Measurements from ENCODE around the gene COL27A1. TPM values are rescaled to one million over a fixed set of nuclear protein-coding genes. Genes with fewer than 3 reads are reported as not detected.

Gene COL27A1
- total RNA-seq, 3 donors from 2014 or later: 3.5 to 22.0 (median 6.7) TPM

DNA sequence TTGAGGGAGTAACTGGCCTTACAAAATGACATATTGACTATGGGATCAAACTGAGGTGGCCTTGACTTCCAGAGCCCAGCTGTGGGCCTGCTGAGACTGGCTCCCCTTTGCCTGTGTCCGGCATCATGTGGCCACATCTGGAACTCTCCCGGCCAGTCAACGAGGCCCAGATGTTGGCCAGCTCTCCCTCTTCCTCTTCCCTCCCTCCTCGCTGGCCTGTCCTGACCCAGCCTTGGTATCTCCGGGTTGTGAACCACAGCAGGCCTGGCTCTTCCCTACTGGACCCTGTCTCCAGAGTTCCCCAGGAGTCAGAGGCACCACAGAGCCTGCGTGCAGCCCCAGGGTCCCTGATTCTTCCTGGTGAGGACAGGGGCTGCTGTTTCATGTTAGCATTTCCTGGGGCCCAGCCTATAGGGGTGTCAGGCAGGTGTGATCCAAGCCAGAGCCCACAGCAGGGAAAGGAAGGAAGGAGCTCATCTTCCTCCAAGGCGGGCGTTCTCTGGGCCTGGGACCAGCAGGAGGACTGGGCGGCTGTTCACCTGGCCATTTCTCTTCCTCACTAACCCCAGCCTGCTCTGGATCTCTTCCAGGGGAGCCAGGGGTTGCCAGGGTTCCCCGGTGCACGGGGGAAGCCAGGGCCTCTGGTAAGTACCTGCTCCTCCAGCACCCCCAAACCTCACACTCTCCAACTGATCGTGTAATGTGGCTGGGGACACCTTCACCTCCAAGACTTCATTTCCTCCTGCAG is 81.2 kb downstream of the COL27A1 start:
- no peaks in the 10 kb centered on the region for H3K9me3 ChIP-seq
- no peaks in the 10 kb centered on the region for H3K36me3 ChIP-seq
- H3K4me1 ChIP-seq: no peaks in the 10 kb centered on the region
- no peak overlapping the region for H3K4me3 ChIP-seq
- H3K27me3 ChIP-seq: no peaks in the 10 kb centered on the region
- no peak overlapping the region for H3K27ac ChIP-seq
- intact Hi-C loops (cut with DNase I; ENCODE audit: low total_unique reads): no loop called here
- DNase-seq (ENCODE audit: low spot score in 2 of 2): no peak
- TF ChIP-seq, protein P1, sequence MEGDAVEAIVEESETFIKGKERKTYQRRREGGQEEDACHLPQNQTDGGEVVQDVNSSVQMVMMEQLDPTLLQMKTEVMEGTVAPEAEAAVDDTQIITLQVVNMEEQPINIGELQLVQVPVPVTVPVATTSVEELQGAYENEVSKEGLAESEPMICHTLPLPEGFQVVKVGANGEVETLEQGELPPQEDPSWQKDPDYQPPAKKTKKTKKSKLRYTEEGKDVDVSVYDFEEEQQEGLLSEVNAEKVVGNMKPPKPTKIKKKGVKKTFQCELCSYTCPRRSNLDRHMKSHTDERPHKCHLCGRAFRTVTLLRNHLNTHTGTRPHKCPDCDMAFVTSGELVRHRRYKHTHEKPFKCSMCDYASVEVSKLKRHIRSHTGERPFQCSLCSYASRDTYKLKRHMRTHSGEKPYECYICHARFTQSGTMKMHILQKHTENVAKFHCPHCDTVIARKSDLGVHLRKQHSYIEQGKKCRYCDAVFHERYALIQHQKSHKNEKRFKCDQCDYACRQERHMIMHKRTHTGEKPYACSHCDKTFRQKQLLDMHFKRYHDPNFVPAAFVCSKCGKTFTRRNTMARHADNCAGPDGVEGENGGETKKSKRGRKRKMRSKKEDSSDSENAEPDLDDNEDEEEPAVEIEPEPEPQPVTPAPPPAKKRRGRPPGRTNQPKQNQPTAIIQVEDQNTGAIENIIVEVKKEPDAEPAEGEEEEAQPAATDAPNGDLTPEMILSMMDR (IDR thresholded peaks at IDR 0.05): no peak
- no peak for TF ChIP-seq POLR2A (IDR thresholded peaks at IDR 0.05)
- no peak for TF ChIP-seq POLR2AphosphoS5 (IDR thresholded peaks at IDR 0.05)

DNA sequence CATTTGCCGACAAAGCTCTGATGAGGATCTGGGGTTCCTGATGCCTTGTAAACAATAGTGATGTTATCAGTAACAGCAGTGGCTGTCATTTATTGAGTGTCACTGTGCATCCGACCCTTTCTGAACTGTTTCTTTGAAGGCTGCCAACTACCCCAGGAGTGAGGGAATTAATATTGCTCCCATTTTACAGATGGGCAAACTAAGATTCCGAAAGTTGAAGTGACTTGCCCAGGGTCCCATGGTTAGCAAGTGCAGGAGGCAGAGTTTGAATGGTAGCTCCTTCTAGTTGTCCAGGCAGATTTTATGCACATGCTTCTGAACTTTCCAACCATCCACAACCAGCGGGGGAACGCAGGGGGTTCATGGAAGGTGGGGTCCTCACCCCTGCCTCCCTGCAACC is 81.9 kb downstream of the COL27A1 start:
- intact Hi-C loops (cut with DNase I; ENCODE audit: low total_unique reads): no loop called here
- H3K4me3 ChIP-seq: no peak overlapping the region
- no peaks in the 10 kb centered on the region for H3K9me3 ChIP-seq
- H3K27ac ChIP-seq: no peak overlapping the region
- no peaks in the 10 kb centered on the region for H3K36me3 ChIP-seq
- H3K27me3 ChIP-seq: no peaks in the 10 kb centered on the region
- DNase-seq (ENCODE audit: low spot score in 2 of 2): no peak
- TF ChIP-seq, protein P1 (IDR thresholded peaks at IDR 0.05): no peak
- TF ChIP-seq POLR2AphosphoS5 (IDR thresholded peaks at IDR 0.05) (no peak), POLR2A (IDR thresholded peaks at IDR 0.05) (no peak)
- H3K4me1 ChIP-seq: no peaks in the 10 kb centered on the region

DNA sequence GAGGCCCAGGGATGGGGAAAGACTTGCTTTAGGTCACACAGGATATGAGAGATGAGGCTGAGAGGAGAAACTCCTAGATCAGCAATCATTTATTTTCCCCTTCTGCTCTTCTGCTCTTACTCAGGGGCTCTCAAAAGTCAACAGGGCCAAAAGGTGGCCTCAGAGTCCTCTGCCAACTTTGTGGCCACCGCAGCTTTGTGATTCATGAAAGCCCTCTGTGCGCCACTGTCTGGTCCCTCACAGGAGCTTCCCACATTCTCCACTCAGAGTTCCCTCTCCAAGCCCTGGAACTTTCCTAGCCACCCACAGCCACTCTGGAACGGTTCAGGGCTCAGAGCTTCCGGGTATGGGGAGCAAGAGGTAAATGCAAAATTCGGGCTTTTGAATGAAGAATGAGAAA is 82.4 kb downstream of the COL27A1 start:
- intact Hi-C loops (cut with DNase I; ENCODE audit: low total_unique reads): no loop called here
- DNase-seq (ENCODE audit: low spot score in 2 of 2): no peak
- no peak overlapping the region for H3K4me3 ChIP-seq
- H3K4me1 ChIP-seq: no peaks in the 10 kb centered on the region
- no peak overlapping the region for H3K27ac ChIP-seq
- H3K27me3 ChIP-seq: no peaks in the 10 kb centered on the region
- H3K9me3 ChIP-seq: no peaks in the 10 kb centered on the region
- H3K36me3 ChIP-seq: no peaks in the 10 kb centered on the region
- TF ChIP-seq, protein P1 (IDR thresholded peaks at IDR 0.05): no peak
- TF ChIP-seq POLR2AphosphoS5 (IDR thresholded peaks at IDR 0.05) (no peak), POLR2A (IDR thresholded peaks at IDR 0.05) (no peak)

DNA sequence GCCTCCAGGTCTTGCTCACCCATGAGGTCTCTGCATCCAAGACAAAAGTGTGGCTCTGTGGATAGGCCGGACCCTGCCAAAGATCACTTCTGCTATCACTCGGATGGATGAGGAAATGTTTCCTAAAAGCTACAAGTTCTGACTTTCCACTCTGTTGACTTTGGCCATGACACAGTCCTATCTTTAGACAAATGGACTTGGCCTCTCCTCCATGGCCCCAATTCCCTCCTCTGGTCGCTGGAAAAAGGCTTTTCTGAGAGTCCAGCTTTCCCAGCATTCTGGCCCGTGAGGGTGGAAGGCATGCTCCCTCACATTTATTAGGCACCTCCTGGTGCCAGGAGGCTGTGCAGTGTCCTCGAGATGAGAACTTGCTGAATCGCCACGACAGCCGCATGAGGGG is 83.1 kb downstream of the COL27A1 start:
- Histone ChIP-seq H3K4me1 (no peaks in the 10 kb centered on the region), H3K9me3 (no peaks in the 10 kb centered on the region), H3K27me3 (no peaks in the 10 kb centered on the region), H3K36me3 (no peaks in the 10 kb centered on the region), H3K27ac (no peak overlapping the region), H3K4me3 (no peak overlapping the region)
- intact Hi-C loops (cut with DNase I; ENCODE audit: low total_unique reads): no loop called here
- TF ChIP-seq, protein P1 (IDR thresholded peaks at IDR 0.05): no peak
- TF ChIP-seq POLR2A (IDR thresholded peaks at IDR 0.05): no peak
- no peak for TF ChIP-seq POLR2AphosphoS5 (IDR thresholded peaks at IDR 0.05)
- no peak for DNase-seq (ENCODE audit: low spot score in 2 of 2)

DNA sequence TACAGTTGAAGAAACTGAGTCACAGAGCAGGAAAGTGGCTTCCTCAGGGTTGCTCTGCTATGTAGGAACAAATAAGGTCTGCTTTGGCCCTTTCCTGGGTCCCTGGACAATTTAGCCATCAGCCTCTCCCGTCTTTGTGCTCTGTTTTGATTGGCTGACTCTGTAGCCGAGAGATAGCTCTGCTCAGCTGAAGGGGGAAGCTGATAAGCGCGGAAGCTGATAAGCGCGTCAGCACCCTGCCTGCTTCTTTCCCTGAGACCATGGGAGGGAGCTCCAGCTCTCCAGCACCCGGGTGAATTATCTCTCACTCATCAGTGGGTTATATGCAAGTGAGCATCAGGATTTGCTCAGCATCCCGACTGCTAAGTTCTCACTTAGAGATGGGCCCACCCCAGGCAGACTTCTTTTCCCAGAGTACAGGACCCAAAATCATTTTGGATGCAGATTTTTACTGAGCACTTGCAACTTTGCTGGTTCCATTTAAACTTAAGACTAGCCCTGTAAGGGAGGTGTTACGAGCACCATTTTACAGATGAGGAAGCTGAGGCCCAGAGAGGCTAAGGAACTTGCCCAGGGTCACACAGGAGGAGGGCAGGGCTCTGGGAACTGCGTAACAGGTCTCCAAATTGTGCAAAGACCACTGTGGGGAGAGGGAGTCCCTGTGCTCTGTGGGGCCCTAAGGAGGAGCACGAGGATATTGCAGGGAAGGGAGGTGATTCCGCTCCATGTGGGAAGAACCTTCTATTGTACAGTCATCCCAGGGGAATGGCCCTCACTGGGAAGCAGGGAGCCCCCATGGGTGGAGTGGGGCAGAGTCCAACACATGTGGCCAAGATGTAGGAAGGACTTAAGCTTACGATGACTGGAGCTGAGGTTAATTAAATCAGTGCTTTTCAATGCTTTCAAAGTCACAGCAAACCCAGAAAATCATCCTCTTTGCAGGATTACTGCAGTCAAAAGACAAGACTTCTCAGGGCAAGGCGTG is 83.8 kb downstream of the COL27A1 start:
- no peak for TF ChIP-seq POLR2A (IDR thresholded peaks at IDR 0.05)
- Histone ChIP-seq H3K9me3 (no peaks in the 10 kb centered on the region), H3K4me3 (no peak overlapping the region), H3K27ac (no peak overlapping the region), H3K36me3 (no peaks in the 10 kb centered on the region), H3K27me3 (no peaks in the 10 kb centered on the region), H3K4me1 (no peaks in the 10 kb centered on the region)
- intact Hi-C loops (cut with DNase I; ENCODE audit: low total_unique reads): no loop called here
- DNase-seq (ENCODE audit: low spot score in 2 of 2): no peak
